GM10266 (cell line): ENCODE results near the gene IQGAP1.

Experiments
- DNase-seq: peaks from one replicate; pipeline ENCODE4 v3.0.0; 2012; ENCODE audit errors: extremely low spot score
- TF ChIP-seq, protein P1 (sequence below): IDR thresholded peaks from 2 replicates; pipeline ENCODE4 v1.5.1; 2012; ENCODE audit warnings: mild to moderate bottlenecking, low read depth; ENCODE audit not compliant: control insufficient read depth, insufficient read depth; ENCODE audit errors: missing control alignments

IQGAP1 gene

DNA sequence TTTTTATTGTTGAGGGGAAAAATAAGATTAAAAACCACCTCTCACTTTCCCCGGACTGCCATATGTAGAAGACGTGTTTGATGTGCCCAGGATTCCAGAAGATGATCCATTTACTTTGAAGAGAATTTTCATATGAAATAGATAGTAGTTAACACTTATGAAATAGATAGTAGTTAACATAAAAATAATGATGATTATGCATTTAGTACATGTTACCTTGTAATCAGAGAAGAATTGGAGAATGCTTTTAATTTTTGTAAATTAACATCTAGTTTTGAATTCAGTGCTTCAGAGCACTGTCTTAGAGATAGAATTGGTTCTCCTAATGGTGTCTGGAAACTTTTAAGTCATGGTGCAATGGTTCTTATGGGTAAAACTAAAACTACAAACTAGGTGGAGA lies 95.6 kb downstream of the IQGAP1 start:
- no peak for DNase-seq
- TF ChIP-seq, protein P1, sequence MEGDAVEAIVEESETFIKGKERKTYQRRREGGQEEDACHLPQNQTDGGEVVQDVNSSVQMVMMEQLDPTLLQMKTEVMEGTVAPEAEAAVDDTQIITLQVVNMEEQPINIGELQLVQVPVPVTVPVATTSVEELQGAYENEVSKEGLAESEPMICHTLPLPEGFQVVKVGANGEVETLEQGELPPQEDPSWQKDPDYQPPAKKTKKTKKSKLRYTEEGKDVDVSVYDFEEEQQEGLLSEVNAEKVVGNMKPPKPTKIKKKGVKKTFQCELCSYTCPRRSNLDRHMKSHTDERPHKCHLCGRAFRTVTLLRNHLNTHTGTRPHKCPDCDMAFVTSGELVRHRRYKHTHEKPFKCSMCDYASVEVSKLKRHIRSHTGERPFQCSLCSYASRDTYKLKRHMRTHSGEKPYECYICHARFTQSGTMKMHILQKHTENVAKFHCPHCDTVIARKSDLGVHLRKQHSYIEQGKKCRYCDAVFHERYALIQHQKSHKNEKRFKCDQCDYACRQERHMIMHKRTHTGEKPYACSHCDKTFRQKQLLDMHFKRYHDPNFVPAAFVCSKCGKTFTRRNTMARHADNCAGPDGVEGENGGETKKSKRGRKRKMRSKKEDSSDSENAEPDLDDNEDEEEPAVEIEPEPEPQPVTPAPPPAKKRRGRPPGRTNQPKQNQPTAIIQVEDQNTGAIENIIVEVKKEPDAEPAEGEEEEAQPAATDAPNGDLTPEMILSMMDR = no peak

- TF ChIP-seq, protein P1 = no peak
These were observed 99.1 kb downstream of the IQGAP1 start for GRCh38 chr15:90487186-90487585.

GRCh38 chr15:90489514-90489913 lies 101.5 kb downstream of the IQGAP1 start:
- DNase-seq = no peak
- TF ChIP-seq, protein P1 = no peak

More at GRCh38 chr15:90487186-90487585, 99.1 kb downstream of the IQGAP1 start:
- DNase-seq = no peak

DNA sequence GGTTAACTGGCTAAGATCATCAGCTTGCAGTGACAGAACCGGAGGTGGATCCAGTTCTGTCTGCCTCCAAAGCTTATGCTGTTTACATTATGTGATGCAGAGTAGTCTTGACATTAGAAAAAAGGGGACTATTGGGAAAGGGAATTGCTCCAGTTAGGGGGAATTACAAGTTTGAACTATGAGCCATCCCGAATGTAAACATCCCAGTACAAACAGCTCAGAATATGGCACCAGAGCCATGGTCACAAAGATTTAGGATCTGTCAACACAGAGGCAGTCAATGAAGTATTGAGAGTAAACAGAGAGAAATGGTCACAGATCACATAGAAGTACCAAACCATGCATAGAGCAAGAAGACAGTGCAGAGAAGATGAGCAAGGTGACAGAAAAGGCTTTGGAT lies 101.9 kb downstream of the IQGAP1 start:
- DNase-seq = no peak
- TF ChIP-seq, protein P1 = no peak

DNA sequence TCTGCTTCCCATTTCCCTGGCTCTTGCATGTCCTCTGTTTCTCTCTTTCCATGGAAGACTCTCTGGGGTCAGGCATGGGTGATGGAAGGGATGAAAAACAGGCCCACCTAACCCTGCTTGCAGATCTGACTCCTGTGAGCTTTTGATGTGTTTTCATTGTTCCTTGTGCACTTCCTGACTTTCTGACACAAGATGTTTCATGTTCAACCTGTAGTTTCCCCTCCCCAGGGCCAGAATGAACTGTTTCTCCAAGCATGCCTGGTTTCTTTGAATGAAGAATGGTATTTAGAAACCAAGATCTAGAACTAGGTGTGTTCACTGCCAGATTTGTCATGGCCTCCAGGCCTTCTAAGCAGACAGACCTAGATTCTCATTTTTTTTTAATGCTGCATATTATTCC lies 105.6 kb downstream of the IQGAP1 start:
- TF ChIP-seq, protein P1 = no peak

GRCh38 chr15:90495067-90495466 lies 107.0 kb downstream of the IQGAP1 start:
- DNase-seq = no peak
- TF ChIP-seq, protein P1 = no peak

More for the DNA sequence above, 105.6 kb downstream of the IQGAP1 start:
- DNase-seq = no peak

- no peak for DNase-seq
- TF ChIP-seq, protein P1 = no peak
These were observed 108.7 kb downstream of the IQGAP1 start for GRCh38 chr15:90496791-90497190.
